IMR-90 (cell line): ENCODE data around the gene NLGN2. TPM values are rescaled to one million over a fixed set of nuclear protein-coding genes. Genes with fewer than 3 reads are reported as not detected.
"Not testable (repeated sequence)": the region's sequence is repeated elsewhere in the genome, so short reads cannot be mapped to it uniquely, and the experiment has no call there.

ENCODE experiments used
- ATAC-seq: fragments of 200-7000 bp; cut with Tn5 transposase; 2 replicates; pipeline ENCODE4 v1.9.1; 2020; ENCODE audit warnings: low read depth, mild to moderate bottlenecking, moderate library complexity
- BruUV-seq: library from RNA; stranded (reverse); fragments of 400-500 nt; replicated peaks from 2 replicates; lab custom pipeline; 2021; lab: Mats Ljungman, UMichigan
- CTCF ChIA-PET: fragments of 300-600 bp; formaldehyde crosslinking; extraction: SDS; loops from one replicate; lab custom pipeline; 2021; ENCODE audit warnings: antibody characterized with exemption; lab: Yijun Ruan, JAX
- POLR2A ChIA-PET: fragments of 300-600 bp; sonication (Branson Sonifier 250); formaldehyde crosslinking; loops from one replicate; lab custom pipeline; 2022; ENCODE audit warnings: antibody characterized with exemption; ENCODE audit not compliant: unreplicated experiment; lab: Charles Lee
- DNase-seq: peaks from one replicate; pipeline ENCODE4 v3.0.0; 2013
- H2AFZ ChIP-seq: replicated peaks from 2 replicates; pipeline ENCODE3; 2013; ENCODE audit warnings: low read length, mild to moderate bottlenecking; ENCODE audit not compliant: poor library complexity
- H2AK5ac ChIP-seq: 2 replicates; pipeline ENCODE4 v1.6.1; 2013; ENCODE audit warnings: low read depth, low read length, inconsistent platforms
- H2AK9ac ChIP-seq: replicated peaks from 2 replicates; pipeline ENCODE3; 2013; ENCODE audit warnings: mild to moderate bottlenecking, low read depth, low read length, moderate library complexity; ENCODE audit not compliant: poor library complexity
- H2BK120ac ChIP-seq: 2 replicates; pipeline ENCODE4 v1.6.1; 2013; ENCODE audit warnings: low read depth, low read length, inconsistent platforms
- H2BK15ac ChIP-seq: 3 replicates; pipeline ENCODE4 v1.6.1; 2013; ENCODE audit warnings: low read depth, low read length, inconsistent platforms
- H2BK20ac ChIP-seq: 2 replicates; pipeline ENCODE4 v1.6.1; 2013; ENCODE audit warnings: low read depth, mild to moderate bottlenecking, inconsistent platforms, low read length, moderate library complexity
- H2BK5ac ChIP-seq: 2 replicates; pipeline ENCODE4 v1.6.1; 2013; ENCODE audit warnings: mild to moderate bottlenecking, low read depth, low read length, inconsistent platforms; ENCODE audit not compliant: poor library complexity, severe bottlenecking
- H3K14ac ChIP-seq: replicated peaks from 2 replicates; pipeline ENCODE4 v1.6.1; 2013; ENCODE audit warnings: low read depth, low read length, inconsistent platforms
- H3K18ac ChIP-seq: 2 replicates; pipeline ENCODE4 v1.6.1; 2013; ENCODE audit warnings: low read depth, low read length, control low read depth
- H3K23ac ChIP-seq: 2 replicates; pipeline ENCODE4 v1.6.1; 2013; ENCODE audit warnings: low read depth, low read length, inconsistent platforms
- H3K27ac ChIP-seq: 2 replicates; pipeline ENCODE4 v1.5.1; 2013; ENCODE audit warnings: mild to moderate bottlenecking, control low read depth, low read length; ENCODE audit not compliant: insufficient read depth
- H3K27me3 ChIP-seq: 2 replicates; pipeline ENCODE4 v1.6.1; 2013; ENCODE audit warnings: low read length; ENCODE audit not compliant: control insufficient read depth, insufficient read depth
- H3K36me3 ChIP-seq: 2 replicates; pipeline ENCODE4 v1.6.1; 2013; ENCODE audit warnings: low read length, mixed read lengths; ENCODE audit not compliant: control insufficient read depth, insufficient read depth
- H3K4ac ChIP-seq: 2 replicates; pipeline ENCODE4 v1.6.1; 2013; ENCODE audit warnings: low read depth, low read length, inconsistent platforms
- H3K4me1 ChIP-seq: 2 replicates; pipeline ENCODE4 v1.6.1; 2013; ENCODE audit warnings: low read length, mixed read lengths; ENCODE audit not compliant: control insufficient read depth, insufficient read depth
- H3K4me2 ChIP-seq: 2 replicates; pipeline ENCODE4 v1.6.1; 2013; ENCODE audit warnings: low read depth, mild to moderate bottlenecking, control low read depth, low read length, moderate library complexity
- H3K4me3 ChIP-seq: 2 replicates; pipeline ENCODE4 v1.5.1; 2013; ENCODE audit warnings: low read depth, mild to moderate bottlenecking, control low read depth, low read length, moderate library complexity; ENCODE audit not compliant: insufficient read depth
- H3K56ac ChIP-seq: 2 replicates; pipeline ENCODE4 v1.6.1; 2013; ENCODE audit warnings: low read length, inconsistent platforms; ENCODE audit not compliant: insufficient read depth; ENCODE audit errors: extremely low read depth
- H3K79me1 ChIP-seq, 2 experiments: 2 replicates each; pipeline ENCODE4 v1.6.1; 2013; ENCODE audit warnings: low read length in 2 of 2, inconsistent platforms in 1 of 2, low read depth in 1 of 2
- H3K9ac ChIP-seq: 2 replicates; pipeline ENCODE4 v1.6.1; 2013; ENCODE audit warnings: low read depth, low read length, control low read depth
- H3K9me1 ChIP-seq: 2 replicates; pipeline ENCODE4 v1.6.1; 2013; ENCODE audit warnings: low read length, inconsistent platforms; ENCODE audit not compliant: insufficient read depth
- H3K9me3 ChIP-seq: 2 replicates; pipeline ENCODE4 v1.6.1; 2013; ENCODE audit warnings: low read length; ENCODE audit not compliant: control insufficient read depth, insufficient read depth
- H4K20me1 ChIP-seq: 2 replicates; pipeline ENCODE4 v1.6.1; 2013; ENCODE audit warnings: low read length, inconsistent platforms; ENCODE audit not compliant: insufficient read depth
- H4K5ac ChIP-seq: 2 replicates; pipeline ENCODE4 v1.6.1; 2013; ENCODE audit warnings: mild to moderate bottlenecking, low read depth, low read length, control low read depth
- H4K8ac ChIP-seq, 2 experiments: 2 replicates each; pipeline ENCODE4 v1.6.1; 2013; ENCODE audit warnings: low read depth in 2 of 2, low read length in 2 of 2, control low read depth in 1 of 2, inconsistent platforms in 1 of 2
- H4K91ac ChIP-seq: 2 replicates; pipeline ENCODE4 v1.6.1; 2013; ENCODE audit warnings: low read depth, low read length, inconsistent platforms; ENCODE audit not compliant: insufficient read depth
- MAFK ChIP-seq: IDR thresholded peaks from 2 replicates; pipeline ENCODE4 v1.6.1; 2012; ENCODE audit warnings: low read depth, low read length, improper control_type of control experiment
- MAZ ChIP-seq: IDR thresholded peaks from 2 replicates; pipeline ENCODE4 v1.6.1; 2012; ENCODE audit warnings: low read depth, mild to moderate bottlenecking, low read length, improper control_type of control experiment, moderate library complexity, borderline replicate concordance
- NFE2L2 ChIP-seq: fragments of 150-350 bp; IDR thresholded peaks from 2 replicates; pipeline ENCODE4 v1.6.1; 2016; ENCODE audit warnings: low read depth, mild to moderate bottlenecking, low read length
- POLR2A ChIP-seq: IDR thresholded peaks from 2 replicates; pipeline ENCODE4 v1.6.1; 2012; ENCODE audit warnings: mild to moderate bottlenecking, low read depth, low read length
- RAD21 ChIP-seq: IDR thresholded peaks from 2 replicates; pipeline ENCODE4 v1.6.1; 2012; ENCODE audit warnings: low read length, improper control_type of control experiment
- RFX5 ChIP-seq: IDR thresholded peaks from 2 replicates; pipeline ENCODE4 v1.8.0; 2012; ENCODE audit warnings: low read depth, mild to moderate bottlenecking, low read length, moderate library complexity
- SMC3 ChIP-seq: fragments of 150-350 bp; IDR thresholded peaks from 2 replicates; pipeline ENCODE4 v1.6.1; 2016; ENCODE audit warnings: low read depth, mild to moderate bottlenecking, antibody characterized with exemption, low read length, moderate library complexity
- WGBS, 2 experiments: methylation state at CpG; one replicate each; pipeline versions ENCODE4 v1.1.5 to v1.1.7; 2013; ENCODE audit warnings: missing lambda C conversion rate in 2 of 2; ENCODE audit not compliant: insufficient read length in 1 of 2; ENCODE audit errors: extremely low coverage in 2 of 2; 5-methylcytosine and 5-hydroxymethylcytosine counted together
- dilution Hi-C: fragments of 300-500 bp; cut with HindIII; formaldehyde crosslinking; loops from one replicate; pipeline ENCODE4 v1.14.3; 2018; ENCODE audit warnings: low sequenced_read_pairs; ENCODE audit not compliant: unreplicated experiment
- in situ Hi-C: fragments of 300-500 bp; cut with MboI; formaldehyde crosslinking; loops from 3 replicates; pipeline ENCODE4 v1.14.3; 2019; ENCODE audit warnings: low sequenced_read_pairs, inconsistent platforms, mixed read lengths
- intact Hi-C: fragments of 100-400 bp; cut with micrococcal nuclease; formaldehyde crosslinking; loops from 2 replicates; pipeline ENCODE4 v1.10.0; 2022
- polyA plus RNA-seq, 3 experiments: library from polyadenylated mRNA; depleted of rRNA; stranded (reverse); fragments of >200 nt; gene quantifications; 2 replicates each; pipeline ENCODE4 v1.2.3, GENCODE V29; 2012; ENCODE audit warnings: low replicate concordance in 1 of 3
- total RNA-seq: library from RNA; depleted of rRNA; stranded (reverse); fragments of >200 nt; gene quantifications from 2 replicates; pipeline ENCODE4 v1.2.3, GENCODE V29; 2012

NLGN2 gene
- total and polyA plus RNA-seq, 2 of the 4 experiments (the other 2 are of a cell fraction): 1.8 to 38.1 TPM

- H2AK5ac ChIP-seq: no peak overlapping the region
- H4K20me1 ChIP-seq: no peaks in the 10 kb centered on the region
- POLR2A ChIA-PET: no interaction called here
- no peak overlapping the region for H2AK9ac ChIP-seq
- dilution Hi-C loops: no loop called here
- ATAC-seq (no peak), DNase-seq (no peak)
- no peak overlapping the region for H3K56ac ChIP-seq
- no peak overlapping the region for H3K18ac ChIP-seq
- no peak overlapping the region for H4K8ac ChIP-seq
- BruUV-seq: no TSS peak
- intact Hi-C loops: no loop called here
- H3K9me1 ChIP-seq: no peaks in the 10 kb centered on the region
- no peak overlapping the region for H3K23ac ChIP-seq
- no peak overlapping the region for H2AFZ ChIP-seq
- no peak overlapping the region for H2BK15ac ChIP-seq
- H2BK20ac ChIP-seq: no peak overlapping the region
- H4K91ac ChIP-seq: no peak overlapping the region
- no peak overlapping the region for H3K4ac ChIP-seq
- H3K4me3 ChIP-seq: no peak overlapping the region
- H3K9me3 ChIP-seq: no peaks in the 10 kb centered on the region
- no peak overlapping the region for H3K4me2 ChIP-seq
- no peak overlapping the region for H3K9ac ChIP-seq
- H3K14ac ChIP-seq: no peak overlapping the region
- no peak for TF ChIP-seq POLR2A
- TF ChIP-seq MAZ: no peak
- TF ChIP-seq SMC3: no peak
- TF ChIP-seq RFX5: no peak
- TF ChIP-seq NFE2L2: no peak
- no peak for TF ChIP-seq RAD21
- TF ChIP-seq MAFK: no peak
- H2BK120ac ChIP-seq: no peak overlapping the region
- H3K36me3 ChIP-seq: no peaks in the 10 kb centered on the region
- CTCF ChIA-PET: no interaction called here
- no peak overlapping the region for H3K27ac ChIP-seq
- H4K5ac ChIP-seq: no peak overlapping the region
- H3K4me1 ChIP-seq: no peaks in the 10 kb centered on the region
- H3K79me1 ChIP-seq: no peaks in the 10 kb centered on the region
- in situ Hi-C loops: no loop called here
- H3K27me3 ChIP-seq: peaks cover 26% of the 10 kb centered on the region
- whole genome bisulfite sequencing, 2 experiments: no CpG with 5 or more reads among the region's 13 CpGs
- no peak overlapping the region for H2BK5ac ChIP-seq
Measured at GRCh38 chr17:7367918-7368598, 39.6 kb upstream of the NLGN2 start.

- H3K56ac ChIP-seq, H2BK15ac ChIP-seq, H3K9ac ChIP-seq, H3K18ac ChIP-seq, BruUV-seq, H3K27ac ChIP-seq, H3K9me1 ChIP-seq, H3K4me2 ChIP-seq, H2AFZ ChIP-seq, CTCF ChIA-PET, H2AK5ac ChIP-seq, H2BK5ac ChIP-seq, H2AK9ac ChIP-seq, H3K36me3 ChIP-seq, H2BK120ac ChIP-seq, ATAC-seq, H3K4me3 ChIP-seq, H4K5ac ChIP-seq, H4K20me1 ChIP-seq, H3K9me3 ChIP-seq, dilution Hi-C loops, intact Hi-C loops, H4K91ac ChIP-seq, H3K14ac ChIP-seq, DNase-seq, POLR2A ChIA-PET, H3K4ac ChIP-seq, H3K4me1 ChIP-seq, H3K79me1 ChIP-seq, in situ Hi-C loops, H2BK20ac ChIP-seq, H3K23ac ChIP-seq, H4K8ac ChIP-seq: not testable (repeated sequence)
- no CpG with 5 or more reads among the region's 5 CpGs for whole genome bisulfite sequencing, 2 experiments
- peaks cover 26% of the 10 kb centered on the region for H3K27me3 ChIP-seq
Measured at GRCh38 chr17:7368599-7368994, 39.0 kb upstream of the NLGN2 start.
